Coronary artery (tissue), 2 donors: Measurements from ENCODE around the gene SIX4.

ENCODE experiments used
- DNase-seq: peaks from one replicate; pipeline ENCODE4 v3.0.0-alpha.2; 2017; ENCODE audit warnings: low spot score
- H3K27ac ChIP-seq, 2 donors: fragments of 200-600 bp; sonication (generic); one replicate each; pipeline ENCODE4 v1.5.1; 2016 to 2019
- H3K4me3 ChIP-seq: fragments of 200-600 bp; sonication (generic); 2 replicates; pipeline ENCODE4 v1.5.1; 2016; ENCODE audit warnings: mild to moderate bottlenecking, moderate library complexity
- CTCF ChIP-seq: fragments of 200-600 bp; sonication (generic); IDR thresholded peaks from one replicate; pipeline ENCODE4 v1.5.1; 2019; ENCODE audit warnings: antibody characterized with exemption

The SIX4 gene

GRCh38 chr14:60721326-60722106 is 2.6 kb downstream of the SIX4 start:
- peak overlapping the region in 1 of 2 donors; percentile 15 for H3K27ac ChIP-seq
- TF ChIP-seq CTCF = no peak
- peak overlapping the region; percentile 78 for H3K4me3 ChIP-seq
- DNase-seq = peak; percentile 73

- peak overlapping the region in 1 of 2 donors; percentile 15 for H3K27ac ChIP-seq
- DNase-seq = no peak
- no peak for TF ChIP-seq CTCF
- H3K4me3 ChIP-seq = peak overlapping the region; percentile 78
These were observed 3.2 kb downstream of the SIX4 start for GRCh38 chr14:60720962-60721325.

- no peak overlapping the region for H3K27ac ChIP-seq
- H3K4me3 ChIP-seq = no peak overlapping the region
- TF ChIP-seq CTCF = no peak
- no peak for DNase-seq
These were observed 3.8 kb downstream of the SIX4 start for GRCh38 chr14:60720391-60720790.

- no peak overlapping the region for H3K4me3 ChIP-seq
- no peak for DNase-seq
- TF ChIP-seq CTCF = no peak
- H3K27ac ChIP-seq = no peak overlapping the region
These were observed 10.6 kb downstream of the SIX4 start for GRCh38 chr14:60713513-60713912.

- no peak for TF ChIP-seq CTCF
- Histone ChIP-seq H3K4me3 (no peak overlapping the region), H3K27ac (no peak overlapping the region)
- no peak for DNase-seq
These were observed 13.7 kb downstream of the SIX4 start for GRCh38 chr14:60710494-60710893.

GRCh38 chr14:60707858-60708257 is 16.3 kb downstream of the SIX4 start:
- DNase-seq = no peak
- Histone ChIP-seq H3K27ac (no peak overlapping the region), H3K4me3 (no peak overlapping the region)
- TF ChIP-seq CTCF = no peak

- no peak overlapping the region for H3K4me3 ChIP-seq
- TF ChIP-seq CTCF = no peak
- H3K27ac ChIP-seq = no peak overlapping the region
- DNase-seq = no peak
These were observed 19.1 kb downstream of the SIX4 start for GRCh38 chr14:60705100-60705499.
